ENCODE results near the gene CARMIL3.
"Not testable (repeated sequence)": the region's sequence is repeated elsewhere in the genome, so short reads cannot be mapped to it uniquely, and the experiment has no call there.

CARMIL3 gene

GRCh38 chr14:24051789-24052655 lies at the start of gene CARMIL3:
Gene CARMIL3 (plus strand): TSS chr14:24052009. CDS start chr14:24052154, 145 bp downstream.
- peak; percentile 35 for DNase-seq

DNA sequence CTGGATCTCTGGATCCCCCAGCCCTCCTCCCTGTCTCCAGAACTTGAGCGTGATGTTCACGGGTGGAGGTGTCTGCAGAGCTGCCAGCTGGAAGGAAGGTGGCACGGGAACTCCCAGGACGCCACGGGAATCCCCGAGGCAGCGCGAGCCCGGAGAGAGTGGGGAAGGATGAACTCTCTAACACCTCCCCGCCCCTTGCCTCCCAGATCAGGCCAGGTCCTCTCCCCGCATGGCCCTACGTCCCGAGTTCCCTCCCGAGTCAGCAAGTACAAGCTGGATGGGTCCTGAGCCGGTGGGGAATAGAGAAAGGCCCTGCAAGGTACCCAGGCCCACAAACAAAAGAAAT lies 45.4 kb upstream of the CARMIL3 start:
- not testable (repeated sequence) for DNase-seq

DNA sequence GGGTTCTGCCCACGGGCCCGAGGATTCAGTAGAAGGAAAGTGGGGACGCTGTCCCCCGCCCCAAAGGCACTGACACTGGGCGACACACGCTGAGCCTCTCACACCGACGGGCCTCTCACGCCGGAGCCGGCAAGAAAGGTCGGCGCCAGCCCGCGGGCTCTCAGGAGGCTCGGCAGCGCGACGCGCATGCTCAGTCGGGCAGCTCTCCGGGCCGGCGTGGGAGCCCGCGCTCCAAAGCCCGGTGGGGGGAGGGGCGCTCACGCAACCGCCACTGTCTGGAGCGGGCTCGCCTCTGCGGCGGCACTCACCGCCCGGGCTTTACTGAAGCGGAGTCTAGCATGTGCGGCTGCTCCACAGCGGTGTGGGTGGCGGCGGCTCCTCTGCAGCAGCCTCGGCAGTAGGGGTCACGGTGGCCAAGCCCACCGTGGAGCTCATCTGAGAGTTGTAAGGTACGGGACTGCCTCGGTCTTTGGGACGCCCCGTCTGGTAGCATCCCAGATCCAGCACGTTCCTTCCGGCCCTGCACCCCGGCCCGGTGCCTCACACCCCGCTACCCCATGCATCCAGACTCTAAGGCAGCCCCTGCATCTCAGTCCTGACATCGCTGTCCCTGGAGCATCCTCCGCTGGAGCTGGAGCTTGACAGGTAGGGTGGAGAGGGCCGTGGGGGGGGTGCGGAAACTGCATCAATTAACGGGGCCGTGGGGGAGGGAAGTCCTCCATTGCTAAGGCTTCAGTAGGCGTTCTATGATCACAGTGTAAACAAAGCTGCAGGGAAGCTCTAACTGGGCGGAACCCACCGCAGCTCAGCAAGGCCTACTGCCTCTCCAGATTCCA lies 44.8 kb upstream of the CARMIL3 start:
- DNase-seq: not testable (repeated sequence)

DNA sequence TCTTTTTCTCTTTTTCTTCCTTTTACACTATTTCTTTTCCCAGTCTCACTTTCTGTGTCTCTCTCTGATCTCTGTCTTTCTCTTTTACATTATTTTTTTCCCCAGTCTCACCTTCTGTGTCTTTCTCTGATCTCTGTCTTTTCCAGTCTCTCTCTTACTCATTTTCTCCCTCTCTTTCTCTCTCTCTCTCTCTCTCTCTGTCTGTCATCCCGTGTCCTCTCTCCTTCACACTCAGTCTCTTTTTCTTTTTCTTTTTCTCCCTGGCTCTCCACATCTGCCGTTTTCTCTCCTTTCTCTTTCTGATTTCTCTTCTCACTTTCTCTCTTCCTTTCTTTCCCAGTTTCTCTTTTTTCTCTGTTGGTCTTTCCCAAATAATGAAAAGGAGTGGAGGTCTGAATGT lies 40.8 kb upstream of the CARMIL3 start:
- no peak for DNase-seq

DNA sequence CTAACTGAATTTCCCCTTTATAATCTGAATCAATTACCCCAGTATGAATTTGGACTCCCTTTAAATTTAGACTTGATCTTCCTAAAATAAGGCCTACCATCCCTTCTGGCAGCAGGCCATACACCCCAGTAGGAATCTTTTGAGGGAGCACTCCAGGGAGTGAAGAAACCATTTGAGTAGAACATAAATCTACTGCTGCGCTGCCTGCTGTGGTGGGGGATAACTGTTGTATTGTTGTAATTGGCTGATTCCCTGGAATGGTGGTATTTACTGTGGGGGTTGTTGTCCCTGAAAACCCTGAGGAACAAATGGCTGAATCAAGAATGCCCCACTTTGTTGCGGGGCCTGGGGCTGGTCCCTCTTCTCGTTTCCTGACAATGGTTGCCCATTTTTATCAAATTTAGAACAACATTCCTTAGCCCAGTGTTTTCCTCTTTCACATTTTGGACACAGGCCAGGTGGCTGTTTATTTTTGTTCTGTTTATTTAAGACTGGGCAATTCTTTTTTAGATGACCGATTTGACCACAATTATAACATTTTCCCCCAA lies 39.0 kb upstream of the CARMIL3 start:
- DNase-seq: not testable (repeated sequence)

DNA sequence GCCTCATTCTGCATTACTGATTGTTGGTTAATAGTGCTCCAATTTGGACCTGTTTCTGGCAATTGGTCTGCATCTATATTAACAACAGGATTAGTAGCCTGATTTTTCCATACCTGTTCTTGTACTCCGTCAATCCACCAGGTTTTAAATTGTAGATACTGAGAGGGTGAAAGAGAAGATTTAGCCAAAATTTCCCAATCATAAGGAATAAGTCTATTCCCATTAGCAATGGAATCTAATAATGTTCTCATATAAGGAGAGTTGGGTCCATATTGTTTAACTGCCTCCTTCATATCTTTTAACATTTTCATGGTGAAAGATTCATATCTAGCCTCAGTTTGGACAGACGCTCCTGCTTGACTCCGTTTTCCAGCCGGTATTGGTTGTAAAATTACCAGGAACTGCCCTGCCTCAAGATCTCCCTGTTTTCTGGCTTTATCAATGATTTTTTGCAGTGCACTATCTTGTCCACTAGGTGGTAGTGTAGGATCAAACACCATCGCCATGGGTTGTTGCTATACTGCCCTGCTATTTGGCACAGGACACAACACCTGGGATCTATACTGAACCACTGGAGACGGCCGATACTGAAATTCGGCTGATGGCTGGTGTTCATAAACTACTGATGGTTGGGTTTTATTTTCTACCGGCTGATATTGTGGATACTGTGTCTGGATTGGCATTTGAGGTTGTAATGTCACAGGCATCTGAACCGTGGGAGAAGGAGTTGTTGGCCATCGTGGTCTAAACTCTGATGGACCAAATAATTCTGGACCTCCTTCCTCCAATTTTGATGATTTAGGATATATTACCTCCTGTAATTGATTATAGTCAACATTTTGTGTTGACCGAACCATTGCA lies 37.9 kb upstream of the CARMIL3 start:
- DNase-seq: no peak

- not testable (repeated sequence) for DNase-seq
Measured at GRCh38 chr14:24015745-24016144, 36.1 kb upstream of the CARMIL3 start.

DNA sequence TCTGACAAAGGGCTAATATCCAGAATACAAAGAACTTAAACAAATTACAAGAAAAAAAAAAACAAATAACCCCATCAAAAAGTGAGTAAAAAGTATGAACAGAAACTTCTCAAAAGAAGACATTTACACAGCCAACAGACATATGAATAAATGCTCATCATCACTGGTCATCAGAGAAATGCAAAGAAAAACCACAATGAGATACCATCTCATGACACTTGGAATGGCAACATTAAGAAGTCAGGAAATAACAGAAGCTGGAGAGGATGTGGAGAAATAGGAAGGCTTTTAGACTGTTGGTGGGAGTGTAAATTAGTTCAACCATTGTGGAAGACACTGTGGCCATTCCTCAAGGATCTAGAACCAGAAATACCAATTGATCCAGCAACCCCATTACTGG lies 32.8 kb upstream of the CARMIL3 start:
- DNase-seq: not testable (repeated sequence)

- not testable (repeated sequence) for DNase-seq
Measured at GRCh38 chr14:24019944-24020343, 31.9 kb upstream of the CARMIL3 start.

GRCh38 chr14:24020520-24020919 lies 31.3 kb upstream of the CARMIL3 start:
- DNase-seq: not testable (repeated sequence)

DNA sequence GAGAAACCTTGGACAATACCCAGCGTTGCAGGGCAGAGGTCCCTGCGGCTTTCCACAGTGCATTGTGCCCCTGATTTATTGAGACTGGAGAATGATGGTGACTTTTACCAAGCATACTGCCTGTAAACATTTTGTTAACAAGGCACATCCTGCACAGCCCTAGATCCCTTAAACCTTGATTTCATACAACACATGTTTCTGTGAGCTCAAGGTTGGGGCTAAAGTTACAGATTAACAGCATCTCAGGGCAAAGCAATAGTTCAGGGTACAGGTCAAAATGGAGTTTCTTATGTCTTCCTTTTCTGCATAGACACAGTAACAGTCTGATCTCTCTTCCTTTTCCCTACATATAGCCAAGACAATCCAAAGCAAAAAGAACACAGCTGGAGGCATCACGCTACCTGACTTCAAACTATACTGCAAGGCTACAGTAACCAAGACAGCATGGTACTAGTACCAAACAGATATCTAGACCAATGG lies 26.8 kb upstream of the CARMIL3 start:
- DNase-seq: not testable (repeated sequence)

GRCh38 chr14:24029687-24030086 lies 22.1 kb upstream of the CARMIL3 start:
- not testable (repeated sequence) for DNase-seq

DNA sequence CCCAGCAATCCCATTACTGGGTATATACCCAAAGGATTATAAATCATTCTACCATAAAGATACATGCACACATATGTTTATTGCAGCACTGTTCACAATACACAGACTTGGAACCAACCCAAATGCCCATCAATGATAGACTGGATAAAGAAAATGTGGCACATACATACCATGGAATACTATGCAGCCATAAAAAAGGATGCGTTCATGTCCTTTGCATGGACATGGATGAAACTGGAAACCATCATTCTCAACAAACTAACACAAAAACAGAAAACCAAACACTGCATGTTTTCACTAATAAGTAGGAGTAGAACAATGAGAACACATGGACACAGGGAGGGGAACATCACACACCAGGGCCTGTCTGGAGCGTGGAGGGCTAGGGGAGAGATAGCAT lies 20.5 kb upstream of the CARMIL3 start:
- DNase-seq: not testable (repeated sequence)

DNA sequence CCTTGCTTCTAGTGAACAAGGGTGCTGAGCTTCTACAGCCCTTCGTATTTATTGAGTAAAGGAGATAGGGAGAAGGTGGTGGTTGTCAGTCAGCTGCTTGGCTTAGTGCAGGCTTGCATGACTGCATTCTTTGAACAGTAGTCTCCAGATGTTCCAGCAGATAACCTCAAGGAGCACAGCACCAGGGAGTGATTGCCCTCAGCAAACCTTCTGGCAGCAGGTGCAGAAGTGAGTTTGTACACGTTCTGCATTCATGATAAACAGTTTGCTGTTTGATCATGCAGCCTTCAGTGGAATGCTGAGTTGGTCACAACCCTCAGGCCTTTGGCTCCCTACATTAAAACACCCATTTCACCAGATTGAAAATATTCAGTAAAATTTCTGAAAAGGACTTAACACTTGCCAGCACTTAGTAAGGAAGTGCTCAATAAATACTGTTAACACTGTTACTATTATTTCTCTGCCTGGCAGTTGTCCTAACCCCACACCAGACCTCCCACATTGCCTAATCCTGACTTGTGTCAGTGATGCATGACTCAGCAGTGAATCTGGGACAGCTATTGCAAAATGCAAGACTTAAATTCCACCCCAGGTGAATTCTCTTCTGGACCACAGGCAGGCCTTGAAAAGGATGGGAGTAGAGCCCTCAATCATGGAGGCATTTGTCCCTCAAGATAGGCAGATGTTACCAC lies 18.9 kb upstream of the CARMIL3 start:
- no peak for DNase-seq

DNA sequence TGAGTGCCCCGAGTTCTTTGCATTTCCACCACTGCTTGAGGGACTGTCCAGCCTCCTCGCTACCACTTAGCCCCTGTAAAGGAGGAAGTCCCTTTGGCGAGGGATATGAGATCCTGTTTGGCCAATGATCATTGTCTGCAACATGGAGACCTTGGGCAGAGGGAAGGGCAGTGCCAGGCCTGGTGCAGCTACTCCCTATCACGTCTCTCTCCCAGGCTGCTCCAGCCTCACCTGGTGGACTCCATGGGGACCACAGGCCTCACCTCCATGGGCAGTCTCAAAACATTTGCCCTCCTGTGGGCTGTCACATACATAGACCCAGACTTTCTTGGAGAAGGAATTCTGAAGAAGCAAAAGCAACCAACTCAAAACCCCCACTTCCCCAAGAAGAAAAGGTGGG lies 16.0 kb upstream of the CARMIL3 start:
- not testable (repeated sequence) for DNase-seq

GRCh38 chr14:24036169-24036962 lies 15.4 kb upstream of the CARMIL3 start:
- peak; percentile 57 for DNase-seq

GRCh38 chr14:24036963-24037657 lies 14.7 kb upstream of the CARMIL3 start:
- not testable (repeated sequence) for DNase-seq

DNA sequence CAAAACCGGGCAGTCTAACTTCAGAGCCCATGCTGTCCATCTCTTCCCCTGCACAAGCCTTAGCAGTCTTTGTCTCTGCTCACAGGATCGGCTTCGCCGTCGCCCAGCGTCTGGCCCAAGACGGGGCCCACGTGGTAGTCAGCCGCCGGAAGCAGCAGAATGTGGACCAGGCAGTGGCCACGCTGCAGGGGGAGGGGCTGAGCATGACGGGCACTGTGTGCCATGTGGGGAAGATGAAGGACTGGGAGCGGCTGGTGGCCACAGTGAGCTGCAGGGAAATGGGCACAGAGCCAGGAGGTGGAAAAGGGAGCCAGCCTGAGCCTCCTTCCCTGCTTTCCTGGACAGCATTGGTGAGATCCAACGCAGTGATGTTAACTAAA lies 14.2 kb upstream of the CARMIL3 start:
- DNase-seq: no peak

GRCh38 chr14:24038686-24039085 lies 13.1 kb upstream of the CARMIL3 start:
- DNase-seq: no peak

- no peak for DNase-seq
Measured at GRCh38 chr14:24040692-24041091, 11.1 kb upstream of the CARMIL3 start.
